Anterior cingulate cortex (tissue), 58 donors: ENCODE measurements around the gene GPS1.
A peak's percentile ranks its signal among the peaks of the same experiment; 100 is the strongest.

Source experiments
- DNase-seq, 58 donors: peaks; one replicate each; lab custom pipeline; 2025; lab: John Stamatoyannopoulos, UW

The GPS1 gene

DNA sequence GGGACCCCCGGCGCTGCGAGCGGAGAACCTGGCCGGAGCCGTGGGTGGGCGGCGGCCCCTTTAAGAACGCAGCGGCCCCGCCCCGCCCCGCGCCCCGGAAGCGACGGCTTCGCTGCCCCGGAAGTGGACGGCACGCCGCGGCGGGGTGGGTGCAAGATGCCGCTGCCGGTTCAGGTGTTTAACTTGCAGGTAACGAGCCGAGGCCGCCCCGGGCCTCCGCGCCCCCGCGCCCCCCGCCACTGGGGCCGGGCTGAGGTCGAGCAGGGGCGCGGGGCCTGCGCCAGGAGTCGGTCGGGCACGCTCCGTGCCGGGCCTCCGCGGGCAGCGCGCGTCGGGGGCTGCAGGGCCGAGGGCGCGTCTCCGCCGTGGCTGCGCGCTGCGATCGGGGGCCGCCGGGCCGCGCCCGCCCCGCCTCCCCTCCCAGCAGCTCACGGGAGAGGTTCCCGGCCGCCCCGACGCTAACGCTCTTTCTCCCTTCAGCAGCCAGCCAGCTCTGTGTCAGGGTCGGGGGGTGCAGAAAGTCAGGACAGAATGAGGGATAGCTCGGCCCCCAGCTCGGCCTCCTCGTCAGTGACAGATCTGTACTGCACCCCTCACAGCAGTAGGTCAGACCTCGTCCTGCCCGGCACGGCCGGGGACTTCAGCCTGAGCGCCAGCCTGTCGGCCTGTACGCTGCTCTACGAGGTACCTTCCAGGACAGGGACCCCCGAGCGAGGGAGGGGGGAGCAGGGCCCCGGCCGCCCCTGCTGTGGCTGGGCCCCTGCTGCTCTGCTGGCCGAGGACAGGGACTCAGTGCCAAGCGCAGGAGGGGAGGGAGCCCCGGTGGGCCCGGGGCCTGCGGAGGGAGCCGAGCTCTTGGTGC is at the start of gene GPS1, which contains the start of gene RFNG:
GPS1 (plus strand) TSS at position 123 of the 862 bp plus-strand sequence; CDS start at position 157, 34 bp downstream.
RFNG (minus strand) TSS at position 36 of the 862 bp plus-strand sequence. CDS start 45 bp downstream, outside the sequence.
- peak in 54 of 58 donors; percentile 12 to 79 (median 60) for DNase-seq

DNA sequence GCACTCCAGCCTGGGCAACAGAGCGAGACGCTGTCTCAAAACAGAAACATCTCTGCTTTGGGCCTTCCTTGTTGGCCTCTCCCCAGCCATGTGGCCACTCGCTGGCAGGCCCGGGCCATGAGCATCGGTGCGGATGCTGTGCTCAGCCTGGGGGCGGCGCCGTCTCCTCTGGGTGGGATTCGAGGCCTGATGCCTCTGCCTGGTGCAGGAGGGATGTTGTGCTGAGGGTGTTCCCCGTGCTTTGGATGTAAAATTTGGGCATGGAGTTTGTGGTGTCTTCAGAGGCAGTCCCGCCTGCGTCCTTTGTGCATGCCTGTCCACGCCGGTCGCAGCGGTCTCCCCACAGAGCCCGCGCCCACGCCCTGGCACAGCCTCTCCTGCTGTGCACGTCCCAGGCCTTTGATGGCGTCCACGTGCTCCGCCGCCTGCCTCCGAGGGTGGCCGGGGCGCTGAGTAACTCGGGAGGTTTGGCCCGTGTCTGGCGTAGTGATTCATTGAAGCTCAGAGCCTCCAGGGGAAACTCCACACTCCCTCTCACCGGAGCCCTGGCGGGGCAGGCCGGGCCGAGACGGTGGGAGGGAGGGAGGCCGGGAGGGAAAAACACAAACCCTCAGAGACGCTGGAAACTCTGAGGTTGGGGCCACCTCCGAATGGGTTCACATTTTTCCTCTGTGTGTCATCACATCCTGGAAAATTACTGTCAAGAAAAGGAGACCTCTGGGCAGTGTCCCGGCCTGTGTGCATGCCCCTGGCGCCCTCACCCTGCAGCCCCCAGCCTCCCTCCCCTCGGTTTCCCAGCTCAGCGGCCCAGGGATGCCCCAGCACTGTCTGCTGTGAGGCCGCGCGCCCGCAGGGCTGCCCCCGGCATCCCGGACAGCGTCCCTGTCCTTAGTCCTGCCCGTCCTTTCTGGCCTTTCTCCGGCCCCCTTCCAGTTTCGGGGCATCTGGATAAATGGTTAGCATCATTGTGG is 48.0 kb upstream of the GPS1 start:
- peak in 1 of 58 donors; percentile 41 for DNase-seq

DNA sequence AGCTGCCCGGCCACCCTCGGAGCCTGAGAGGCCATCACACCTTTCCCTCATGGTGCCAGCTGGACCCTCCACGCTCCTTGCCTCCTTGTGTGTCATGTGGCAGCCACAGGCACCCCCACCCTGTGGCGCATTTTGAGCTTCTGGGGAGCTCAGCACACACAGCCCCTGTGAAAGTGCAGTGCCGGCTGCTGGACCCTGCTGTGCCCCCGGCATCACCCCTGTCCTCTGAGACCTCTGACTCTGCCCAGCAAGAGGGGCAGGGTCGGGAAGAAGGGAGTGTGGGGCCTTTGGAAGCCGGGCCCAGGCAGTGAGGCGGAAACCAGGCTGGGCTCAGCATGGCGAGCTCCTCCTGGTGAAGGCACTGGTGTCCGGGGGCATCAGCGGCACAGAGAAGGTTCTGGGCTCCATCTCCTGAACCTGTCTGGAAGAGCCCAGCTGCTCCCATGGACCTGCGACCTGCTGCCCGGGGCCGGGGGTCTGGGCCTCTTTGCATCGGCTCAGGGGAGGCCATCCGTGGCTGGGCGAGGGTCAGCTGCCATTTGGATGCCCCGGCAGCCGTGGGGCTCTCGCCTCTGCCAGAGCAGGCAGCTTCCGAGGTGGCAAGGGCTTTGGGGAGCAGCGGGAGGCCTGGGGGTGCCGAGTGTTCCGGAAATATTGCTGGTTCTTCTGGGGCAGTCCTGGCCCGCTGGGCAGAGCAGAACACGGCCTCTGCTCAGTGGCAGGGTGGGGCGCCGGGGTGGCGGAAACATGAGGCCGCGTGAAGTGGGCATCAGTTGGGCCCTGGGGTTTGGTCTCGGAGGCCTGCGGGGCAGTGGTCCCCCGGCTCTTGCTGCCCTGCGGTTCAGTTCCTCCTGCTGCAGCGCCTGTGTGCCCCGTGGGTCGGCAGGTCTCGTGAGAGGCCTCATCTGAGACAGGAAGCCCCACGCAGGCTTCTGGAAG is 46.9 kb upstream of the GPS1 start:
- DNase-seq: no peak

DNA sequence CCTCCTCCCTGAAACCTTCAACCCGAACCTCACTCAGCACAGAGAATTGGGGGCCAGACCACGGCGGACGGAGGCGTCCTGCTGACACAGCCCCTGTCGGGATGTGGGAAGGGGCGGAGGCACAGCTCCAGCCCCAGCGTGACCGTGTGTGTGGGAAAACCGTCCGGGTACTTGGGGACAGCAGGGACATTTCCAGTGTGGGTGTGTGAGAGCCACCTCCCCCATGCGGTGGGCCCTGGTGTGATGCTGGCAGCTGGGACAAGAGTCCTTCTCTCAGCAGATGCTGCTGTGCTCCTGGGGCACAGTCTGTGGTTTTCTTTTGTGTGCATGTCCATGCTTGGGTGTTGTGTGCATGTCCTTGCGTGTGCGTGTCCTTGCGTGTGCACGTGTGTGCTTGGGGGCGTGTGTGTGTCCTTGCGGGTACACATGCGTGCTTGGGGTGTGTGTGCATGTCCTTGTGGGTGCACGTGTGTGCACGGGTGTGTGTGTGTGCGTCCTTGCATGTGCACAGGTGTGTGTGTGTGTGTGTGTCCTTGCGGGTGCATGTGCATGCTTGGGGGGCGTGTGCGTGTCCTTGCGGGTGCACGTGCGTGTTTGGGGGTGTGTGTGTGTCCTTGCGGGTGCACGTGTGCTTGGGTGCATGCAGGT is 45.9 kb upstream of the GPS1 start:
- no peak for DNase-seq

DNA sequence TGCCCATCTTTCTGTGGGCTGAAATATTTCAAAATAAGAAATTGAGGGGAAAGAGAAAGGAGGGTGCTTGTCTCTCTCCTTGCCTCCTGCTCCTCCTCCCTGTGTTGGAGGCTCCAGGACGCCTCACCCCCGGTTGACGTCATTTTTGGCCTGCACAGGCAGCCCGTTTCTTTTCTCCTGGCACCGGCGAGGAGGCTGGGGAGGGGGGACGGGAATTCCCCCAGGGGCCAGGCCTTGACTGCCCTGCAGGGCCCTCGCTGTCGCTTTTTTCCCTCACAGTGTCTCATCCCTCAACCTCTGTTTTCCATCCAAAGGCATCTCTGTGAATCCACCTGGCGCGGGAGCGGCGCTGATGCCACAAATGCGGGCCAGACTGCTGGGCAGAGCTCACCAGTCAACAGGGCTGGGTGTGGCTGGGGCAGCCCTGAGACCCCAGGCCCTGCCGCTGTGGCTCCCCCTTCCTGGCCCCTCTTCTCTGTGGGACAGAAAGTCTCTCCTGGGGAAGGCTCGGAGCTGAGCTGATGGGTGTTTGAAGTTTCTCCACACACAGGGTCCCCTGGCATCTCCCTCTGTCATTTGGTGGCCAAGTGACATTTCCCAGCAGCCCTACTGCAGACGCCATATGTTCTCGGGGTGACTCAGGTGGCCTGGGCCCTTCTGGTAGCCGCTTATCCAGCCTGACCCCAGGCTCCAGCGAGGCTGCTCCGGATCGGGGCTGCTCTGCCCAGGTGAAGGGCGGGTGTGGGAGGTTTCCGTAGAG is 45.0 kb upstream of the GPS1 start:
- DNase-seq: peak in 32 of 58 donors; percentile 9 to 65 (median 39)

DNA sequence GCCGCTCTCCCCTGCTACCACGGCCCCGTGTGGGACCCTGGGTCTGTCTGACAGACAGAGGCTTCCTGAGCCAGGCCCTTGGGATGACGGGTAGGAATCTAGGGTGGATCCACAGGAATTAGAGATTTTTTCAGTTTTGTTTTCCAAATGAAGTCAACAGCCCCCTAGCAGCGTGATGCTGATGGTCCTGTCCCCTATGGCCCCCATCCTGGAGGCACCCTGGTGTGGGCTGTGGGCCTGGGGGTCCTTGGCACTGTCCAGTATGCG is 44.5 kb upstream of the GPS1 start:
- DNase-seq: no peak

DNA sequence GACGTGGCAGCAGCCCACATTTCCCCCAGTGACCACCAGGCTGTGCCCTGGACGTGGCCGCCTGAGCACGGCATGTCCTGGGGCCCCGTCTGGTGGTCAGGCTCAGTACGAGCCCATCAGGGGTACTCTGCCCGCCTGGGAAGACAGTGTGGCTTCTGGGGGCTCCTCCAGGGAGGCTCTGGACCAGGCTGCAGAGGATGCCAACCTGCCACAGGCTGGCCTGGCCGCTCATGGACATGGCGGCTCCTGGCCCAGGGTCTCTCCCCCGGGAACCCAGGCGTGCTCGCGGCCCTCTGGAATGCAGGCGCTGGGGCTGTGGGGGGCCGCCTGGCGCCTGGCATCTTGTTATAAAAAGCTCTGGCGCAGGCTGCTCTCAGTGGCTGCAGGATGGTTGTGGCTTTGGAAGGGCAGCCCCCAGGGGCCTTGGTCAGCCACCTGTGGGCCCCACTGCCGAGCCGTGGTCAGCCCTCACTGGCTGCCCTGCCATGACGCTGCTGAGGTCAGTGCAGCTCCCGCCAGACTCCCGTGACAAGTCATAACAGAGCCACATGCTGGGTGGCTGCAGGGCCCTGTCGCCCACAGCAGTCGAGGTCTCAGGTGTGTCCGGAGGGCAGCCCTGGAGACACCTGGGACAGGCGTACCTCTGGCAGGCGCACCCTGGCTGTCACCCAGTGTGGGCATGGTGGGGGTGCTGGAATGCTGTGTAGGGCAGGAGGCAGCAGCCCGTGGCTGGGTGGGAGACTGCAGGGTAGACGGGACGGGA is 44.0 kb upstream of the GPS1 start:
- DNase-seq: peak in 5 of 58 donors; percentile 6 to 29 (median 26)

DNA sequence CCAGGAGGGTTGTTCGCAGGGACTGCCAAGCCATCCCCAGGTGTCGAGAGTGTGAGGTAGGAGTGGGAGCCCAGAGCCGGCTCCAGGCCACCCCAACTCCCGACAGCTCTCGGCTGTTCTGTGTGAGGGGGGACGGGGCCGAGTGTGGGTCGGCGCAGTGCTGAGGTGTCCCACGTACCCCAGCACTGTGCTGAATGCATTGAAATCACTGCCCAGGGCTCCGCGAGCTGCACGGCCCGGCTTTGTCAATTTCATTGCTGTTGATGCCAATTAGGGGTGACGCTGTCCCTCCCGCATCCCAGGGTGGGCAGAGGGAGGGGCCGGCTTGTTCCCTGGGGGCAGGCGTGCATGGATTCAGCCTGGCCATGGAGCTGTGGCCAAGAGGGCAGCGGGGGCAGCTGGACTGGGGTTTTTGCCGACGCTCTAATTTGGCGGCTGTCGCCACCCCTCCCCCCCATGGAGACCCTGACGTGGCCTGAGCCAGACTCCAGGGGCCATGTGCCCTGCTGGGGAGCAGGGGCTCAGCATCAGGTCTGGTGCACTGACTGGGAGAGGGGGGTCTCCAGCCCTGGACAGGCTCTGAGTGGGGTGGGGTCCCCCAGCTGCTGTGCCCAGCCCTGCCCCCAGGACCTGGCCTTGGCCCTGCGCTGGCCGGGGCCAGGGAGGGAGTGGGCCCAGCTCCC is 43.3 kb upstream of the GPS1 start:
- no peak for DNase-seq

DNA sequence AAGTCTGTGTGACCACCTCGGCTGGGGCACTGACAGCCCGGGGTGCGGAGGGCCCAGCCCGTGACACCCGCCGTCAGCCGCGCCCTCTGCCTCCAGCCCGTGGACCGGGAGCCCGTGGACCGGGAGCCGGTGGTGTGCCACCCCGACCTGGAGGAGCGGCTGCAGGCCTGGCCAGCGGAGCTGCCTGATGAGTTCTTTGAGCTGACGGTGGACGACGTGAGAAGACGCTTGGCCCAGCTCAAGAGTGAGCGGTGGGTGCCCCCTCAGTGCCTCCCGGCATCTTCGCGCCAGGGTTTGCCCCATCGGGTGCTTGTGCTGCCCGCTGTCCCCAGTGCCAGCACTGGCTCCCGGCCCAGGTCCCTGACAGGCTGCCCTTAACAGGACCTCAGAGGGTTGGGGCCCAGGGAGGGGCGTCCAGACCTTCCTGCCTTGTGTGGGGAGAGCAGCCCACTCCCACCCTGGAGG is 42.7 kb upstream of the GPS1 start:
- no peak for DNase-seq

DNA sequence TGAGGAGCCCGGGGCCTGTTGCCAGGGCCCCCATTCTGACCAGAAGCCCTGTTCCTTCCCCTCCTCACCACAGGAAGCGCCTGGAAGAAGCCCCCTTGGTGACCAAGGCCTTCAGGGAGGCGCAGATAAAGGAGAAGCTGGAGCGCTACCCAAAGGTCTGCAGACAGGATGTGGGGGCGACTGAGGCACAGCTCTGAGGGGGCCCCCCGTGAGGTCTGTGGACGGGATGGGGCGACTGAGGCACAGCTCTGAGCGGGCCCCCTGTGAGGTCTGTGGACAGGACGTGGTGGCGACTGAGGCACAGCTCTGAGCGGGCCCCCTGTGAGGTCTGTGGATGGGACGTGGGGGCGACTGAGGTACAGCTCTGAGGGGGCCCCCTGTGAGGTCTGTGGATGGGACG is 42.3 kb upstream of the GPS1 start:
- no peak for DNase-seq

DNA sequence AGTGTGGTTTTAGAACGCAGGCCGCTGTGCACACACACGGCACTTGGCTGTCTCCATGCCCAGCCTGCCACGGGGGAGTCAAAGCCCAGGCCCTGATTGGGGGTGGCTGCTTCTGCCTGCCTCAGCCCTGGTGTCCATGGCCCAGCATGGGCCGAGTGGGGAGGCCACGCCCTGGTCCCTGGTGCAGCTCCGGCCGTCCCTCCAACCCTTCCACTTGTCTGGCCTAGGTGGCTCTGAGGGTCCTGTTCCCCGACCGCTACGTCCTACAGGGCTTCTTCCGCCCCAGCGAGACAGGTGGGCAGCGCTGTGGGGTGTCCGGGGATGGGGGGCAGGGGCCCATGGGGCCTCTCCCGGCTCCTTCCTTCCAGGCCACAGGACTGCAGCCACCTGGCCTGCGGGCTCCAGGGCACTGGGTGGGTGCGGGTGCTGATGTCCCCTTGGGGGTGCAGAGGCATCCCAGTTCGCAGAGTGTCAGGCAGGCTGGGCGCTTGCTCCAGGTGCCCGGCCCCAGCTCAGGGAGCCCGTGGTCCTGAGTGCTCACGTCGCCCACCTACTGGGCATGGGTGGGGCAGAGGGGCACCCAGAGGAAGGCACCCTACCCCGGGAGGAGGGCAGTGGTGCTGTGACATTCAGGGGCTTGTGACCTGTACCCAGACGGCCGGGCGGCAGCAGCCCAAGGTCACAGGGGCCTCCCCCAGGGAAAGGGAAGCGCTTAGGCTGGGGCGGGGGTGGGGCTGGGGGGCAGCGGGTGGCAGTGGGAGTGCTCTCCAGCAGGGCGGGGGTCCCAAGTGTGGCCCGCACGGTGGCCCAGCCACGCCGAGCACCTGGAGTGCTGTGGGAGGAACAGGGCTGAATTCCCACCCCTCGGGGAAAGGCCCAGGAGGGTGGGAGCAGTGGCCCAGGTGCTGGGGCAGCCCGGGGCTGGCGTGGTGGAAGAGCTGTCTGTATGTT is 40.8 kb upstream of the GPS1 start:
- DNase-seq: no peak

DNA sequence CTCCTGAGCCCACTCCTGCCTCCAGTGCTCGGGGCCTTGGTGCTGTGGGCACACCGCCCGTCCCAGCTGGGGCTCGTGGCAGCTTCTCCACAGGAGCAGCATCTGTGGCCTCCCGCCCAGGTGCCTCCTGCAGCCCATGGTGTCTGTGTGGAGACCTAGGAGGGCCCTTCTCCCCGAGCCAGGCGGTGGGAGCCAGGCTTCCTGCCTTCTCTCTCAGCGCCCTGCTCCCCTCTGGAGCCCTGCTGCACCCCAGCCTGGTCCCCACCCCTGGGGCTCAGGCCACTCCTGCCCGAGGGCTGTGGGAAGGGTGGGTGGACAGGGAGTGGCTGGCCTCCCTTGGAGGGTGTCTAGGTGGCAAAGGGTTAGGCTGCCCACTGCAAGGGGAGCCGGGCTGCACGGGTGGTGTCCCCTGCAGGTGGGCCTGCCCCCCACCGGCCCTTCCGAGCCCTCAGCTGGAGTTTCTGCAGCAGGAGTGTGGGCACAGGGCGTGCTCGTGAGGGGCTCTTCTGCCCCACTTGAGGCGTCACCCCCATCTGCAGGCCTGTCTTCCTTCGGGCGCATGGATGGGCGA is 40.0 kb upstream of the GPS1 start:
- DNase-seq: no peak

DNA sequence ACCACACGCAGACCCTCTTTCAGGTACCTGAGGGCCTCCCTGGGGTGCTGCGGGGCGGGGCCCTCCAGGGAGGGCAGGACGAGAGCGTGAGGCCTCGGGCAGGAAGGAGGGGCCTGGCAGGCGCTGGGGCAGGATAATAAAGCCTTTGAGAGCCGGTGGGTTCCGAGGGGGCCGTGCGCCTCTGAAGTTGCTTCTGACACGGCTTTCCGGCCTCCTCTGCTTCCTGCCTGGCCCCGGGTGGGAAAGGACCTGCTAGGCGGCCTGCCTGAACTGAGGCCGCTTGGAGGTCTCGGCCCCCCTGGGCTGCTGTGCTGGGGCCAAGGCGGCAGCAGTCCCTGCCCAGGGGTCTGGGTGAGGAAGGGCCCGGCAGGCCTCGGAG is 39.4 kb upstream of the GPS1 start:
- DNase-seq: no peak

DNA sequence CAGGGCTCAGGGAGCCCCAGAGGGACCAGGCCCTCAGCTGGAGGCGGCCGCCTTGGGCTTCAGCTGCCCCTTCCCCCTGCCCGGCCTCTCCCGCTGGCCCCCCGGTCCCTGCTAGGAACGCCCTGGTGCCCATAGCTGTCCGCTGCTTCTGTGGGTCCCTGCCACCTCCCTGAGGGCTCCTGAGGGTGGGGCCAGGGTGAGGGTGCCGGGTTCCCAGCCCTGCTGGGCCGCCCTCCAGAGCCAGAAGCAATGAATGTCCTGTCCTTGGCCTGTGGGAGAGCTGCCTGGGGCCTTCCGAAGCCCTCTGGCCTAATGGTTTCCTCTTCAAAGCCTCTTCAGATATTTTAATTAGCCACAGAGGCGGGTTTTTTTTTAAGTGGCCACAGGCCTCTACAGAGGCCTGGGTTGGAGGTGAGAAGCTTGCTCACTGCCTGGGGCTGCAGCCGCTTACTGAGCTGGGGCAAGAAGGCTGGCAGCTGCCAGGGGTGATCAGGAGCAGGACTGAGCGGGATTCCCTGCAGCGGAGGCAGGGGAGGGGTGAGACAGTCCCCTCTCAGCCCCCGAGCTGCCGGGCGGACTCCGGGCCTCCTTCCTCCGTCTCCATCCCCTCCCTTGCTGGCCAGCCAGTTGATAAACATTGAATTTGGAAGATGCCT is 38.9 kb upstream of the GPS1 start:
- no peak for DNase-seq

DNA sequence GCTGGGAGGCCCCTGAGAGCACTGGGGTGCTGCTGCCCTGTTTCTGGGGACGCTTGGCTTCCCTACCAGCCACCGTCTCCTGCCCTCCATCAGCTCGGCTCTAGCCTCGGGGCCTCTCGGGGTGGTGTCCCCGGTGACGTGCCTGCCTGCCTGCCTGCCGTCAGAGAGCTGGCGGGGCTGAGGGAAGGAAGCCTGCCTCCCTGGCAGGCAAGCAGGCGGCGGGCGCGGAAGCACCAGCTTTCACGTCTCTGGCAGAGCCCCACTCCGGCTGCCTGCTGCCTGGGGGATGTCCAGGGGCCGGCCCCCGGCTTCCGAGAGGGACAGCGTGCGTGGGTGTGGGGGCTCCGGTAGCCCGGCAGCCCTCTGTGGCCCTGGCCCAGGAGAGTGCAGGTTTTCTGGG is 38.4 kb upstream of the GPS1 start:
- peak in 35 of 58 donors; percentile 8 to 70 (median 50) for DNase-seq
